ENCODE data around the gene MUC21.

MUC21 gene

DNA sequence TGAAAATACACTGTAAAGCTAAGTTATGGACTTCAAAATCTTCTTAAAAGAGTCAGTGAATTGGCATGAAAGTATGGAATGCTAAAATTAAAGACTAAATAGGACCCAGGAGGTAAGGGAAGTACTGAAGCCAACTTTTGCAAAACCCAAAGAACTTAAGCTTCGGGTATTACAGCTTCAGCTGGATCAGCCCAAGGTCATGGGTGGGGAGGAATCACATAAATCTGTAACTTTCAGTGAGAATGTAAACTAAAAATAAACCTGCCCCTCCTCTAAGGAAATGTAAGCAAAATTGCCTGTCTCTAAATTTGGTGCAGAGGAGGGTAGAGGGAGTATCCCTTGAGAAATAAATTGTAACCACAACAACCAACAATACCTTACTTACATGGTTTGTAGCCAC, 4.4 kb upstream of the MUC21 start:
- no peak for DNase-seq (ENCODE audit: low read depth)
- no peak overlapping the region for H3K4me3 ChIP-seq (ENCODE audit: control insufficient read depth, low read depth, low read length)
- TF ChIP-seq, protein P1, sequence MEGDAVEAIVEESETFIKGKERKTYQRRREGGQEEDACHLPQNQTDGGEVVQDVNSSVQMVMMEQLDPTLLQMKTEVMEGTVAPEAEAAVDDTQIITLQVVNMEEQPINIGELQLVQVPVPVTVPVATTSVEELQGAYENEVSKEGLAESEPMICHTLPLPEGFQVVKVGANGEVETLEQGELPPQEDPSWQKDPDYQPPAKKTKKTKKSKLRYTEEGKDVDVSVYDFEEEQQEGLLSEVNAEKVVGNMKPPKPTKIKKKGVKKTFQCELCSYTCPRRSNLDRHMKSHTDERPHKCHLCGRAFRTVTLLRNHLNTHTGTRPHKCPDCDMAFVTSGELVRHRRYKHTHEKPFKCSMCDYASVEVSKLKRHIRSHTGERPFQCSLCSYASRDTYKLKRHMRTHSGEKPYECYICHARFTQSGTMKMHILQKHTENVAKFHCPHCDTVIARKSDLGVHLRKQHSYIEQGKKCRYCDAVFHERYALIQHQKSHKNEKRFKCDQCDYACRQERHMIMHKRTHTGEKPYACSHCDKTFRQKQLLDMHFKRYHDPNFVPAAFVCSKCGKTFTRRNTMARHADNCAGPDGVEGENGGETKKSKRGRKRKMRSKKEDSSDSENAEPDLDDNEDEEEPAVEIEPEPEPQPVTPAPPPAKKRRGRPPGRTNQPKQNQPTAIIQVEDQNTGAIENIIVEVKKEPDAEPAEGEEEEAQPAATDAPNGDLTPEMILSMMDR (conservative IDR thresholded peaks at IDR 0.05; ENCODE audit: control insufficient read depth, insufficient read depth, low read depth, low read length): no peak

DNA sequence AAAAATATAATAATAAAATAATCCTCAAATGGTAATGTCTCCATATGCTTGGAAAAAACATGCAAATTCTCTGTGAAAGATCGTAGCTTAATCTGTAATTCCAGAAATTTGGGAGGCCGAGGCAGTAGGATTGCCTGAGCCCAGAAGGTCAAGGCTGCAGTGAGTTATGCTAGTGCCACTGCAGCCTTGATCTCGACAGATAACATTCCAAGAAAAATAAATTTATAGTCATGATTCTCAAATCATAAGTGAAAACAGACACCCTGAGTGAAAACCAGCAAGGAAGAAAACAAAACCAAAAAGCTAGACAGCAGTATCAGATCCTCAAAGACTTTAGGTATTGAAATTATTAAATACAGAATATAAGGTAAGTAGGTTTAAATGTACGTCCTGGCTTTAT, 3.8 kb upstream of the MUC21 start:
- DNase-seq (ENCODE audit: low read depth): no peak
- TF ChIP-seq, protein P1 (conservative IDR thresholded peaks at IDR 0.05; ENCODE audit: control insufficient read depth, insufficient read depth, low read depth, low read length): no peak
- H3K4me3 ChIP-seq (ENCODE audit: control insufficient read depth, low read depth, low read length): no peak overlapping the region

DNA sequence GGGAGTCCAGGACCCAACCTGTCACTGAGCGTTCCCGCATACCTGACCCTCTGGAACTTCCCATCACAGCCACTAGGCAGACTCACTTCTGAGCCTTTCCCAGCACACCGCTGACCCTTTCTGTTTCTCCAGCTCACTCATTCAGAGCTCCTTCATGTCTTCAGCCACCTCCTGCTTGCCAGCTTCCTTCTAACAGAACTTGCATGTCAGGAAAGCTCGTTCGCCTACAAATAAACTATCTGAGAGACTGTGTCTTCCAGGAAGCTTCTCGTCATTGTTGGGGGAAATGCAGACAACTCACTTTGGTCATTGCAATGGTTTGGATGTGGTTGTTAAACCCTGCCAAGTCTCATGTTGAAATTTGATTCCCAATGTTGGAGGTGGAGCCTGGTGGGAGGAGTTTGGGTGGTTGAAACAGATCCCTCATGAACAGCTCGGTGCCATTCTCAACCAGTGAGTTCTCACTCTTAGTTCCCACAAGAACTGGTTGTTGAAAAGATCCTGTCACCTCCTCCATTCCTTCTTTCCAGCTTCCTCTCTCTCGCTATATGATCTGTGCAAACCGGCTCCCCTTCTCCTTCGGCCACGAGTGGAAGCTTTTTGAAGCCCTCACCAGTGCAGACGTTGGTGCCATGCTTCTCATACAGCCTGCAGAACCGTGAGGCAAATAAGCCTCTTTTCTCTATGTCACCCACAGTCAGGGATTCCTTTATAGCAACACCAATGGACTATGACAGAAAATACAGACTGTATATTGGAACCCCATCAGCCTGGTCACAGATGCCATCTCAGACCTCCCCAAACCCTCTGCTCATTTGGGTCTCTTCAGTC, 1.4 kb upstream of the MUC21 start:
- TF ChIP-seq, protein P1 (conservative IDR thresholded peaks at IDR 0.05; ENCODE audit: control insufficient read depth, insufficient read depth, low read depth, low read length): peak; percentile 35
- peak overlapping the region; percentile 18 for H3K4me3 ChIP-seq (ENCODE audit: control insufficient read depth, low read depth, low read length)
- DNase-seq (ENCODE audit: low read depth): peak; percentile 84

DNA sequence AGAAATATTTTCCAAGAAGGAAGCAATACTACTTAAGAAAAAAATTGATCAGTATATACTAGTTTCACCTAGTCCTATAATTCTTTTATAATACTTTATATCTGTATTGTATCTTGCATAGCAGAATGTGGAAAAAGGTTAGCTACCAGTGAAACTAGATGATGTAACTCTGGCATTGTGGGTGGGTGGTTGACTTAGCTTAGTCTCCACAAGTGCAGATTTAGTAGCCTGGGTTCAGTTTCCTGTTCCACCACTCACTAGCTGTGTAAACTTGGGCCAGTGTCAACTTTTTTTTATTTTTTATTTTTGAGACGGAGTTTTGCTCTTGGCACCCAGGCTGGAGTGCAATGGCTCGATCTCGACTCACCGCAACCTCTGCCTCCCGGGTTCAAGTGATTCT, 2.0 kb downstream of the MUC21 start:
- DNase-seq (ENCODE audit: low read depth): no peak
- TF ChIP-seq, protein P1 (conservative IDR thresholded peaks at IDR 0.05; ENCODE audit: control insufficient read depth, insufficient read depth, low read depth, low read length): no peak
- no peak overlapping the region for H3K4me3 ChIP-seq (ENCODE audit: control insufficient read depth, low read depth, low read length)

DNA sequence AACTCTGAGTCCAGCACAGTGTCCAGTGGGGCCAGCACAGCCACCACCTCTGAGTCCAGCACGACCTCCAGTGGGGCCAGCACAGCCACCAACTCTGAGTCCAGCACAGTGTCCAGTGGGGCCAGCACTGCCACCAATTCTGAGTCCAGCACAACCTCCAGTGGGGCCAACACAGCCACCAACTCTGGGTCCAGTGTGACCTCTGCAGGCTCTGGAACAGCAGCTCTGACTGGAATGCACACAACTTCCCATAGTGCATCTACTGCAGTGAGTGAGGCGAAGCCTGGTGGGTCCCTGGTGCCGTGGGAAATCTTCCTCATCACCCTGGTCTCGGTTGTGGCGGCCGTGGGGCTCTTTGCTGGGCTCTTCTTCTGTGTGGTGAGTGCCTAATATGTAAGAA, 3.8 kb downstream of the MUC21 start:
- no peak for DNase-seq (ENCODE audit: low read depth)
- TF ChIP-seq, protein P1 (conservative IDR thresholded peaks at IDR 0.05; ENCODE audit: control insufficient read depth, insufficient read depth, low read depth, low read length): no peak
- H3K4me3 ChIP-seq (ENCODE audit: control insufficient read depth, low read depth, low read length): no peak overlapping the region

DNA sequence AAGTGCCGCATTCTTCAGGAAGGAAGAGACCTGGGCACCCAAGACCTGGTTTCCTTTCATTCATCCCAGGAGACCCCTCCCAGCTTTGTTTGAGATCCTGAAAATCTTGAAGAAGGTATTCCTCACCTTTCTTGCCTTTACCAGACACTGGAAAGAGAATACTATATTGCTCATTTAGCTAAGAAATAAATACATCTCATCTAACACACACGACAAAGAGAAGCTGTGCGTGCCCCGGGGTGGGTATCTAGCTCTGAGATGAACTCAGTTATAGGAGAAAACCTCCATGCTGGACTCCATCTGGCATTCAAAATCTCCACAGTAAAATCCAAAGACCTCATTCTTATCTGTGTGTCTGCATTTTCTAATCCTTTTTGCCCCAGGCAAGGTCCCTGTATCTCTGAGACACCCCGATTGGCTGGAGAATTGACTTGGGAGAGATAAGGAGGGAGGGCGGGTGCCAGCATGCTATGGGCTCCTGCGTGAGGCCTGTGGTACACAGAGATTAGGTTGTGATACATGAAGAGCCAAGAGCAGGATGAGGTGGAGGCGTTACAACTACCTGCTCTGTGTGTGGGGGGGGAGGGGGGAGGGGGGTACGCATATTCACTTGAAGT, 4.8 kb downstream of the MUC21 start:
- H3K4me3 ChIP-seq (ENCODE audit: control insufficient read depth, low read depth, low read length): no peak overlapping the region
- no peak for DNase-seq (ENCODE audit: low read depth)
- TF ChIP-seq, protein P1 (conservative IDR thresholded peaks at IDR 0.05; ENCODE audit: control insufficient read depth, insufficient read depth, low read depth, low read length): no peak
